ENCODE data around the gene CD63. TPM values are rescaled to one million over a fixed set of nuclear protein-coding genes. Genes with fewer than 3 reads are reported as not detected.

The CD63 gene
- total RNA-seq, 1 donor from 2014 or later: 586 TPM

DNA sequence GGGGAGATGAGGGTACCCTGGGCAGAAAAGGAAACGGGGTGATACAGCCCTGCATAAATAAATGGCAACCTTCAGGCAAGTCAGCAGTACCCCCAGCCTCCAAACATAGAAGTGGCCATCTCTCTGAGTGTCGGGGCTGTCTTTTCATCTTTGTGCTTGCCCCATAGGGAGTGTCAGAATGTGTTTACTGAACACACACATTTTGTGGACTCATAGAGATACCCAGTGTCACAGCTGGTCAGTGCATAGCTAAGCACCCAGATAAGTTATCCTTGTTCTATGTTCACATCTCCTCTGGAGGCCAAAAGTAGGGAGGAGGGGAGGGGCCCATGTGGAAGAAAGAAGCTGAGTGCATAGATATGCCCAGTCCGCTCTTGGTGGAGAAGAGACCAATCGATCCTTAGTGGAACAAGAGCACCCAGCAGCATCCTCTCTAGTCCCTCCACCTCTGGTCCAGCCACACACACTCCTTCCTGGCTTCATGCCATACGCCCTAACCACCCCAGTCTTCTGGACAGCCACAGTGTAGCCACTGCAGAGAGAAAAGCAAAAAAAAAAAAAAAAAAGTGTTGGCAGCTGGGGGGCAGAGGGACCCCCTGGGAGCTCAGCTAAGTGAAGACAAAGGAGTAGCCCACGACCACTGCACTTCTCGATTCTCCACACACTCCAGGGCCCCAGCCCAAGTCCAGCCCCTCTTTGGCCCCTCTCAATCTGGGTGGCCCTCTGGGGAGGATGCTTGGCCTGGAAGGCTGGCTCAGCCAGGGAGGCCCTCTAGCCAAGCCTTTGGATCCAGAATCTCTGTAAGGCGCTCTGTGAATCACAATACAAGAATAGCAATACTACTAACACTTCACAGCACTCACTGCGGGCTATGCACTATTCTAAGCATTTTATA, 23.7 kb downstream of the CD63 start:
- DNase-seq: peak; percentile 35

GRCh38 chr12:55703901-55704761, 24.7 kb downstream of the CD63 start:
- peak; percentile 26 for DNase-seq

DNA sequence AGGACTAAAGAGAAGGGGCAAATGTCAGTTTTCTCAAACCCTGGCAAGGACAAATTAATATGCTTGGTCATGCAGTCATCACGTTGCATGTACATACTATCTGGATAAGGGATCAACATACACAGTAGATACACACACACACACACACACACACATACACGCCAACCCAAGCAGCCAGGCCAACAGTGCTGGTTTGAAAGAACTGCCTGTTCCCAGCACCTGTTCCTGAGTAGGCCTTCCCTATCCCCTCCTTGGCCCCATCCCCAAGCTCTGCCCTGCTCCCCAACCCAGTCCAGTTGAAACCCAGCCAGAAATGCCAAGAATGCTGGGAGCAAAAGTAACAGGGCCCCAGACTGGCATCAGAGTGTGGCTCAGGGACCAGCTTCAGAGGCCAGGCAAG, 25.5 kb downstream of the CD63 start:
- DNase-seq: peak; percentile 24

DNA sequence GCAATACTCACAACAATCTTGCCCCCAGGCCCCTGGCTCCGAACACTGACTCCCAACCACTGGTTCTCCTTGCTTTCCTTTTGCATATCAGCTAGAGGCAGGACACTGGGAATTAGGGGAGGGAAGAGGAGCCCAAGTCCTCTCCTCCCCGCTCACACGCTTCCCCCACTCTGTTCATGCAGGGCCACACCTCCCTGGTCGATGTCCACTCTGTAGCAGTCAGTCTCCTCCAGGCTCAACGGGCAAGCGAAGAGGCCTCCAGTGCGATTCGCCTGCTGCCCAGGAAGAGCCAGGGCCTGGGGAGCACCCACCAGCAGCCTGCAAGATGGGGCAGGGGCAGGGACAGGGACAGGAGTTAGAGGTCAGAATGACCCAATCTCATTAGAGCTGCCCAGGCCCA, 25.9 kb downstream of the CD63 start:
- DNase-seq: no peak

GRCh38 chr12:55700255-55701018, 28.4 kb downstream of the CD63 start:
- no peak for DNase-seq

DNA sequence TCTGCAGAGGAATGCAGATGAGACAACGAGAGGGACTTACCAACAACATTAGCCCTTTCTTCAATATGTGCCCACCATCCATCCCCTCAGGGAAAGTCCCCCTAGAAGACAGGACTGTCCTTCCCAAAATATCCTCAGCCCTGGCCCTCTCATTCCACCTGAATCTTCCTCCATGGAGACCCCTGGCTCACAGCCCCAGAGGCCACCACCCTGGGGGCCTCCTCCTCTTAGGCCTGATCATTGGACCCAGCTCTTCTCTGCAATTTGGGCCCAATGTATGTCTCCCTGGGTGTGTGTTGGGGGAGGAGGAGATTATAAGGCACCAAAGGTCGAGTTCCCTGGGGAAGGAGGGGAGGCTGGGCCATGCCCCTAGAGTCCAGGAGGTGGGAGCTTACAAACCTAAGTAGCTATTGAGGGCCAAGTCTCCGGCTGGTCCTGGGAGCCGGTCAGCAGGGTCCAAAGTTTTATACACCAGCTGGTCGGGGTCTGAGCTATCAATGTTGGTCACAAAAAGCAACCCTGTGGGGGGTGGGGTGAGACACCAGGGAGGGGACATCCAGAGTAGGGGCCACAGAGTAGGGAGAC, 29.2 kb downstream of the CD63 start:
- DNase-seq: no peak

DNA sequence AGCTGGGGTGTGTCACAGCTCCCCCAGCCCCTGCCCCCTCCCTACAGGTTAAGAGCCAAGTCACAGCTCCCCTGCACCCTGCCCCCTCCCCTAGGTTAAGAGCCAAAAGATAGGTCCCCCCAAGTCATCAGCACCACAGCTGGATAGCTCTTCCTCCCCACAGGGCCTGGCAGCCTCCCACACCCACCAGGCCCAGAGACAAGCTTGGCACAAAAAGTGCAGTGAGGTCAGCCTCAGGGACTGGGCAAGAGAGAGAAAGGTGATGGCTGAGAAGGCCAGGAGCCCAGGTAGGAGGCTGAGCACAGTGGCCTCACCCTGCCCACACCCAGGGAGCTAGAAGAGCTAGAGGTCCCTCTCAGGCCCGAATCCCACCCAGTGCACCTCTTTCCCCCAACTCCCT, 29.8 kb downstream of the CD63 start:
- no peak for DNase-seq

- no peak for DNase-seq
Observed at GRCh38 chr12:55698241-55698955, 30.4 kb downstream of the CD63 start.

GRCh38 chr12:55697686-55698085, 31.1 kb downstream of the CD63 start:
- DNase-seq: no peak

- DNase-seq: no peak
Observed at GRCh38 chr12:55696796-55697462, 31.9 kb downstream of the CD63 start.

DNA sequence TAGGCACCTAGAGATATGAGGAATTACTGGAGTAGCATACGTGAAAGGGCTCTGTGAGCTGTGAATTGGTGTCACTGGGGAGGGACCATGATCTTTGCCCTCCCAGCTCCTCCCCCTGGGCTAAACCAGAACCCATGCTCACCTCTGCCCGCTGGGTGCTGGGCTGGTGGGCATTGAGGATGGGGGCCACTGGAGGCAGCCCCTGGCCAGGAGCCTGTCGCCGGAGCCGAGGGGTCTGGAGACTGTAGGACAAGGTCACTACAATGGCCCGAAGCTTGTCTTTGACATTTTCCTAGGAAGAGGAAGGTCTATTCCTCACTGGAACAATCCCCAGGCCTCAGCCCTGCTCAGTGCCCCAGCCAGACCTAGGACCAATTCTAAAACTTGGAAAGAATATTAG, 32.7 kb downstream of the CD63 start:
- no peak for DNase-seq

DNA sequence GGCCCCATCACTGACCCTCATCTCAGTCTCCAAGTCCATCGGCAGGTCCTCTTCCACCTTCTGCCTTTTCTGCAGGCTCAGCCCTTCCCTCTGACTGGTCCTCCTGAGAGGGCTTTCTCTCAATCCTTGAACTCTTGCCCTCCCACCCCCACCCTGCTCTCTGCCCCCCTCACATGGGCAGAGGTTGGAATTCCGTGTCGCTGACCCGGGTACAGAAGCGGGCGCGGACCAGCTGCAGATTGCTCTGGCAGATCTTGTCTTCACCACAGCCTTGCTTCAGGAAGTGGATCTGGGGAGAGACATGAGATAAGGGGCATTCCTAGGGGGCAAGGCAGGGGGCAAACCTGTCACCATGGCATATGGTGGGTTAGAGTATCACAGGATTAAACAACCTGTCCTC, 33.5 kb downstream of the CD63 start:
- DNase-seq: no peak

DNA sequence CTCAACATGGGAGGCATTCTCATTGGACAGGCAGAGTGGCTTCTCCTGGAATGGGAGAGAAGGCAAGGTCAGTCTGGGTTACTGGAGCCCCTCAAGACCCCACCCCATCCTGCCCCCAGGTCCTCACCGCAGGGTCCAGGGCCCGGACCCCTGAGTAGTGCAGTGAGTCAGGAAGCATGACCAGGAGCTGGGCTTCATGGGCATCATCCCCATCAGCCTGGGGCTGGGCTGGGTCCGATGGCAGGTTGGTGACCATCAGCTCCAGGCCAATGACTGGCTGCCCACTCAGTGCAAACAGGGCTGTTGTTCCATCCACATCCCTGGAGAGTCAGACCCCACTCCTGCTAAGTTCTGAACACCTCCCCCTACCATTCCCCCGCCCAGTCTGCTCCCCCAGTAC, 34.2 kb downstream of the CD63 start:
- DNase-seq: no peak

GRCh38 chr12:55694188-55694515, 34.7 kb downstream of the CD63 start:
- no peak for DNase-seq

DNA sequence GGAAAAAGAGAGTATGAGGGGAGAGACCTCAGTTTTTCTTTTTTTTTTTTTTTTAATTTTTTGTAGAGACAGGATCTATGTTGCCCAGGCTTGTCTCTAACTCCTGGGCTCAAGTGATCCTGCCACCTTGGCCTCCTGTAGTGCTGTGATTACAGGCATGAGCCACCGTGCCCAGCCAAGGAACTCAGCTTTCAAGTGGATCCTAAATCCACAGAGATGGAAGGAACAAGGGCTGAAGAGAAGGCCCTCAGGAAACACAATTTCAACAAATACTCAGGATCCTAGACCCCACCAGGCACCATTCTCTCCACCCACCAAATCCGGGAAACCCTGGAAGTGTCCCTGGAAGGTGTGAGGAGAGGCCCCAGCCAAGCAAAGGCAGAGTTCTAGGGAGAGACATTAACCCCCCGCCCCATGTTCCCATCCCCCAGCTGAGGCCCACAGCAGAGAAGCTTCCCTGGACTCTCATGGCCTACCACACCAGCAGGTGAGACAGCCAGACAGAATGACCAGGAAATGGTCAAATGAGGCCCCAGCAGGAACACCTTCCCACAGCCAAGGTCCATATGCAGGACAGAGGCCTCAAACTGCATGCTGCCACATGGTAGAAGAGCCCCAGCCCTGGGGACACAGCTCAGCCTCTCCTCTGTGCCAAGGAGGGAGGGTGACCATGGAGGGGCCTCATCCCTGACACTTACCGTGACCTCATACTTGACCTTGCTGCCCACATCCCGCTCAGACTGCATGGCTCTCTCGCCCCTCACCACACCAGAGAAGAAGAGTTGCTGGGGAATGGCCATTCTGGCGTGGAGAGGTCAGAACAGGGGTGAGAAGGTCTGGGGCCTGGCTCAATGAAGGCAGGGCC, 35.3 kb downstream of the CD63 start:
- no peak for DNase-seq

- DNase-seq: no peak
Observed at GRCh38 chr12:55692631-55693322, 36.0 kb downstream of the CD63 start.

GRCh38 chr12:55688716-55689655, 39.8 kb downstream of the CD63 start:
- DNase-seq: no peak

DNA sequence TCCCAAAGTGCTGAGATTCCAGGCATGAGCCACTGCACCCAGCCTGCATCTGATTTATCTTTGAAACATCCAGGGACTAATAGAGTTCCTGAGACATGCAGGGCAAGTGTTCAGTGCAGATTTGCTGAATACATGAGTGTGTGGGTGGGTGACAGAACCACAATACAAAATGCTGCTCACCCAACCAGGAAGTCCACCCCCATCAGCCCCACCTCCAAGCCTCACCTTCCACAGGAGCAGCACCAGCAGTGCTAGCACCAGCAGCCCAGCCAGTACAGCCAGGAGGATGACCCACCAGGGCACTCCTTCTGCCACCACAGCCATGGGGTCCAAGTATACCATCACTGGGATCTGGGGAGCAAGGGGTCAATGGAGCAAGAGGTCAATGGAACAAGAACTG, 41.1 kb downstream of the CD63 start:
- DNase-seq: no peak

All from skin of body (tissue), 2 donors.